NB4 (cell line): ENCODE results near the gene UNC79.

Source experiments
- DNase-seq: peaks from one replicate; pipeline ENCODE4 v3.0.0; 2010; ENCODE audit warnings: low read depth
- H3K4me3 ChIP-seq: one replicate; pipeline ENCODE4 v1.5.1; 2011; ENCODE audit warnings: mild to moderate bottlenecking, low read depth, low read length, moderate library complexity
- CTCF ChIP-seq: IDR thresholded peaks from one replicate; pipeline ENCODE4 v1.5.1; 2012; ENCODE audit warnings: low read depth, low read length
- MAX ChIP-seq: IDR thresholded peaks from 2 replicates; pipeline ENCODE4 v1.6.1; 2011; ENCODE audit warnings: low read depth, low read length
- MYC ChIP-seq: IDR thresholded peaks from 2 replicates; pipeline ENCODE4 v1.6.1; 2011; ENCODE audit warnings: low read depth, low read length
- POLR2A ChIP-seq: IDR thresholded peaks from 2 replicates; pipeline ENCODE4 v1.6.1; 2011; ENCODE audit warnings: mild to moderate bottlenecking; ENCODE audit not compliant: insufficient read length; ENCODE audit errors: extremely low read depth

Gene UNC79

GRCh38 chr14:93753647-93754046 lies 322.9 kb downstream of the UNC79 start:
- TF ChIP-seq MYC (no peak), MAX (no peak), CTCF (no peak)
- no peak overlapping the region for H3K4me3 ChIP-seq
- DNase-seq: no peak

GRCh38 chr14:93757206-93757605 lies 326.5 kb downstream of the UNC79 start:
- TF ChIP-seq CTCF (no peak), MYC (no peak), MAX (no peak), POLR2A (no peak)
- no peak for DNase-seq
- H3K4me3 ChIP-seq: no peak overlapping the region
